MG63 (cell line): Measurements from ENCODE around the gene CRTAC1. TPM values are rescaled to one million over a fixed set of nuclear protein-coding genes. Genes with fewer than 3 reads are reported as not detected.

Experiments
- DNase-seq: peaks from one replicate; pipeline ENCODE4 v3.0.0-alpha.2; 2020
- H3K27me3 ChIP-seq: fragments of 250-450 bp; sonication (Bioruptor Pico); 2 replicates; pipeline ENCODE4 v1.5.1; 2020; ENCODE audit warnings: mild to moderate bottlenecking, moderate library complexity
- H3K36me3 ChIP-seq: fragments of 250-450 bp; sonication (Bioruptor Pico); 2 replicates; pipeline ENCODE4 v1.5.1; 2020; ENCODE audit warnings: mild to moderate bottlenecking, moderate library complexity
- H3K4me3 ChIP-seq: fragments of 250-450 bp; sonication (Bioruptor Pico); 2 replicates; pipeline ENCODE4 v1.5.1; 2020; ENCODE audit warnings: mild to moderate bottlenecking, moderate library complexity
- H3K9me3 ChIP-seq: fragments of 250-450 bp; sonication (Bioruptor Pico); 2 replicates; pipeline ENCODE4 v1.5.1; 2020; ENCODE audit warnings: mild to moderate bottlenecking, moderate library complexity
- total RNA-seq: library from RNA; depleted of rRNA; stranded (reverse); fragments of >200 nt; shearing (Covaris generic); gene quantifications from 2 replicates; pipeline ENCODE4 v1.2.3, GENCODE V29; 2014; ENCODE audit warnings: low replicate concordance; rRNA removed

The CRTAC1 gene
- not detected in 2 replicates for total RNA-seq

- H3K9me3 ChIP-seq = no peaks in the 10 kb centered on the region
- peak within 1 kb of the TSS; percentile 18; the same call in 1 of the 2 replicates for H3K4me3 ChIP-seq
- peak; percentile 44 for DNase-seq
- peaks cover 42% of the 10 kb centered on the region for H3K27me3 ChIP-seq
- no peaks in the 10 kb centered on the region for H3K36me3 ChIP-seq
These were observed at the start of gene CRTAC1 for GRCh38 chr10:98030093-98030821. Gene CRTAC1, minus strand, starts transcription at chr10:98030621. Its CDS starts 149 bp downstream, at chr10:98030472.

- Histone ChIP-seq H3K4me3 (no peak overlapping the region), H3K9me3 (no peaks in the 10 kb centered on the region), H3K27me3 (no peaks in the 10 kb centered on the region; the same call in 1 of the 2 replicates), H3K36me3 (no peaks in the 10 kb centered on the region)
- no peak for DNase-seq
These were observed 48.4 kb upstream of the CRTAC1 start for GRCh38 chr10:98078774-98079173.

- Histone ChIP-seq H3K27me3 (no peaks in the 10 kb centered on the region; the same call in 1 of the 2 replicates), H3K4me3 (no peak overlapping the region), H3K9me3 (no peaks in the 10 kb centered on the region), H3K36me3 (no peaks in the 10 kb centered on the region)
- DNase-seq = no peak
These were observed 46.8 kb upstream of the CRTAC1 start for GRCh38 chr10:98077223-98077622.

- H3K9me3 ChIP-seq = no peaks in the 10 kb centered on the region
- no peak for DNase-seq
- H3K4me3 ChIP-seq = no peak overlapping the region
- H3K36me3 ChIP-seq = no peaks in the 10 kb centered on the region
- H3K27me3 ChIP-seq = no peaks in the 10 kb centered on the region; the same call in 1 of the 2 replicates
These were observed 45.7 kb upstream of the CRTAC1 start for GRCh38 chr10:98076086-98076485.

GRCh38 chr10:98074315-98074911 is 44.0 kb upstream of the CRTAC1 start:
- H3K9me3 ChIP-seq = no peaks in the 10 kb centered on the region
- no peak overlapping the region for H3K4me3 ChIP-seq
- no peaks in the 10 kb centered on the region; the same call in 1 of the 2 replicates for H3K27me3 ChIP-seq
- no peaks in the 10 kb centered on the region for H3K36me3 ChIP-seq
- no peak for DNase-seq

- Histone ChIP-seq H3K4me3 (no peak overlapping the region), H3K27me3 (no peaks in the 10 kb centered on the region; the same call in 1 of the 2 replicates), H3K36me3 (no peaks in the 10 kb centered on the region), H3K9me3 (no peaks in the 10 kb centered on the region)
- DNase-seq = no peak
These were observed 36.7 kb upstream of the CRTAC1 start for GRCh38 chr10:98067165-98067564.

GRCh38 chr10:98063740-98064027 is 33.3 kb upstream of the CRTAC1 start:
- DNase-seq = no peak
- no peaks in the 10 kb centered on the region for H3K9me3 ChIP-seq
- no peaks in the 10 kb centered on the region; the same call in 1 of the 2 replicates for H3K27me3 ChIP-seq
- H3K4me3 ChIP-seq = no peak overlapping the region
- H3K36me3 ChIP-seq = no peaks in the 10 kb centered on the region

GRCh38 chr10:98062424-98062823 is 32.0 kb upstream of the CRTAC1 start:
- Histone ChIP-seq H3K27me3 (no peaks in the 10 kb centered on the region; the same call in 1 of the 2 replicates), H3K9me3 (no peaks in the 10 kb centered on the region), H3K36me3 (no peaks in the 10 kb centered on the region), H3K4me3 (no peak overlapping the region)
- DNase-seq = no peak

- Histone ChIP-seq H3K4me3 (no peak overlapping the region), H3K36me3 (no peaks in the 10 kb centered on the region), H3K9me3 (no peaks in the 10 kb centered on the region), H3K27me3 (no peaks in the 10 kb centered on the region; the same call in 1 of the 2 replicates)
- DNase-seq = no peak
These were observed 29.7 kb upstream of the CRTAC1 start for GRCh38 chr10:98060079-98060478.

- Histone ChIP-seq H3K9me3 (no peaks in the 10 kb centered on the region), H3K27me3 (peaks cover 4% of the 10 kb centered on the region; the same call in 1 of the 2 replicates), H3K36me3 (no peaks in the 10 kb centered on the region), H3K4me3 (no peak overlapping the region)
- no peak for DNase-seq
These were observed 27.9 kb upstream of the CRTAC1 start for GRCh38 chr10:98058295-98058694.

GRCh38 chr10:98055841-98056516 is 25.6 kb upstream of the CRTAC1 start:
- no peak overlapping the region for H3K4me3 ChIP-seq
- no peaks in the 10 kb centered on the region for H3K36me3 ChIP-seq
- peaks cover 7% of the 10 kb centered on the region; the same call in 1 of the 2 replicates for H3K27me3 ChIP-seq
- peak; percentile 9 for DNase-seq
- no peaks in the 10 kb centered on the region for H3K9me3 ChIP-seq

- no peaks in the 10 kb centered on the region for H3K9me3 ChIP-seq
- no peaks in the 10 kb centered on the region for H3K36me3 ChIP-seq
- H3K27me3 ChIP-seq = peaks cover 11% of the 10 kb centered on the region
- peak; percentile 5 for DNase-seq
- no peak overlapping the region for H3K4me3 ChIP-seq
These were observed 16.8 kb upstream of the CRTAC1 start for GRCh38 chr10:98047009-98047741.

GRCh38 chr10:98045785-98046389 is 15.5 kb upstream of the CRTAC1 start:
- Histone ChIP-seq H3K9me3 (no peaks in the 10 kb centered on the region), H3K4me3 (no peak overlapping the region), H3K36me3 (no peaks in the 10 kb centered on the region), H3K27me3 (peaks cover 12% of the 10 kb centered on the region)
- DNase-seq = peak; percentile 31

- Histone ChIP-seq H3K36me3 (no peaks in the 10 kb centered on the region), H3K4me3 (no peak overlapping the region), H3K9me3 (no peaks in the 10 kb centered on the region), H3K27me3 (peaks cover 15% of the 10 kb centered on the region)
- peak; percentile 46 for DNase-seq
These were observed 11.1 kb upstream of the CRTAC1 start for GRCh38 chr10:98041352-98042043.

GRCh38 chr10:98039690-98040381 is 9.4 kb upstream of the CRTAC1 start:
- no peaks in the 10 kb centered on the region for H3K9me3 ChIP-seq
- peaks cover 21% of the 10 kb centered on the region for H3K27me3 ChIP-seq
- H3K36me3 ChIP-seq = no peaks in the 10 kb centered on the region
- no peak overlapping the region for H3K4me3 ChIP-seq
- DNase-seq = no peak
